Measurements from ENCODE around the gene SLC9A9.

Gene SLC9A9

GRCh38 chr3:143235614-143236204 lies 612.6 kb downstream of the SLC9A9 start:
- TF ChIP-seq CTCF (IDR thresholded peaks at IDR 0.05; ENCODE audit: extremely low read depth, missing control alignments), result no peak

GRCh38 chr3:143234526-143234925 lies 613.7 kb downstream of the SLC9A9 start:
- no peak for TF ChIP-seq CTCF (IDR thresholded peaks at IDR 0.05; ENCODE audit: extremely low read depth, missing control alignments)
- no peak for DNase-seq (ENCODE audit: low spot score)

More at GRCh38 chr3:143235614-143236204, 612.6 kb downstream of the SLC9A9 start:
- no peak for DNase-seq (ENCODE audit: low spot score)

GRCh38 chr3:143232981-143233380 lies 615.3 kb downstream of the SLC9A9 start:
- DNase-seq (ENCODE audit: low spot score), result no peak
- no peak for TF ChIP-seq CTCF (IDR thresholded peaks at IDR 0.05; ENCODE audit: extremely low read depth, missing control alignments)

GRCh38 chr3:143228405-143228804 lies 619.9 kb downstream of the SLC9A9 start:
- DNase-seq (ENCODE audit: low spot score), result no peak
- TF ChIP-seq CTCF (IDR thresholded peaks at IDR 0.05; ENCODE audit: extremely low read depth, missing control alignments), result no peak

- no peak for TF ChIP-seq CTCF (IDR thresholded peaks at IDR 0.05; ENCODE audit: extremely low read depth, missing control alignments)
- DNase-seq (ENCODE audit: low spot score), result no peak
Observed at GRCh38 chr3:143226678-143227291, 621.5 kb downstream of the SLC9A9 start.

GRCh38 chr3:143224716-143225115 lies 623.6 kb downstream of the SLC9A9 start:
- no peak for DNase-seq (ENCODE audit: low spot score)
- TF ChIP-seq CTCF (IDR thresholded peaks at IDR 0.05; ENCODE audit: extremely low read depth, missing control alignments), result no peak

GRCh38 chr3:143222981-143223380 lies 625.3 kb downstream of the SLC9A9 start:
- DNase-seq (ENCODE audit: low spot score), result no peak
- no peak for TF ChIP-seq CTCF (IDR thresholded peaks at IDR 0.05; ENCODE audit: extremely low read depth, missing control alignments)

Measured in GM20000 (cell line).